Glutamatergic neuron (in vitro differentiated cells): ENCODE measurements around the gene STAT6. TPM values are rescaled to one million over a fixed set of nuclear protein-coding genes. Genes with fewer than 3 reads are reported as not detected.

Experiments used
- DNase-seq: peaks from one replicate; pipeline ENCODE4 v3.0.0; 2022
- H3K27ac Mint-ChIP-seq: one replicate; pipeline ENCODE4 v1.8.0; 2020; ENCODE audit warnings: mild to moderate bottlenecking, mixed read lengths, inconsistent platforms; ENCODE audit not compliant: unreplicated experiment
- H3K27me3 Mint-ChIP-seq: one replicate; pipeline ENCODE4 v1.8.0; 2020; ENCODE audit warnings: mild to moderate bottlenecking, moderate library complexity, mixed read lengths, inconsistent platforms; ENCODE audit not compliant: unreplicated experiment
- H3K36me3 Mint-ChIP-seq: one replicate; pipeline ENCODE4 v1.8.0; 2020; ENCODE audit warnings: mild to moderate bottlenecking, mixed read lengths, inconsistent platforms; ENCODE audit not compliant: unreplicated experiment
- H3K4me1 Mint-ChIP-seq: one replicate; pipeline ENCODE4 v1.8.0; 2020; ENCODE audit warnings: mild to moderate bottlenecking, low read depth, mixed read lengths, inconsistent platforms; ENCODE audit not compliant: unreplicated experiment
- H3K4me3 Mint-ChIP-seq: one replicate; pipeline ENCODE4 v1.8.0; 2020; ENCODE audit warnings: mild to moderate bottlenecking, mixed read lengths, inconsistent platforms; ENCODE audit not compliant: unreplicated experiment
- H3K9me3 Mint-ChIP-seq: one replicate; pipeline ENCODE4 v1.8.0; 2020; ENCODE audit warnings: mild to moderate bottlenecking, moderate library complexity, mixed read lengths, inconsistent platforms; ENCODE audit not compliant: unreplicated experiment
- total RNA-seq: library from RNA; stranded (reverse); fragmentation: NEBNext Ultra II Directional; extraction: Animal tissue kit (Norgen Biotek cat#: 25700); gene quantifications from one replicate; pipeline ENCODE4 v1.2.1, GENCODE V29; 2021; ENCODE audit not compliant: unreplicated experiment
- TF ChIP-seq, protein P1 (sequence below): fragments of 200-600 bp; sonication (generic); IDR thresholded peaks from one replicate; pipeline ENCODE4 v1.5.0; 2021; ENCODE audit not compliant: partially characterized antibody, unreplicated experiment

STAT6 gene
- total RNA-seq, 1 donor from 2014 or later, result 34.4 TPM

- Mint-ChIP-seq H3K4me1 (peaks cover 15% of the 10 kb centered on the region), H3K4me3 (no peak overlapping the region), H3K27me3 (peaks cover 1% of the 10 kb centered on the region), H3K27ac (no peak overlapping the region), H3K9me3 (peaks cover 2% of the 10 kb centered on the region), H3K36me3 (no peaks in the 10 kb centered on the region)
- no peak for DNase-seq
- TF ChIP-seq, protein P1, sequence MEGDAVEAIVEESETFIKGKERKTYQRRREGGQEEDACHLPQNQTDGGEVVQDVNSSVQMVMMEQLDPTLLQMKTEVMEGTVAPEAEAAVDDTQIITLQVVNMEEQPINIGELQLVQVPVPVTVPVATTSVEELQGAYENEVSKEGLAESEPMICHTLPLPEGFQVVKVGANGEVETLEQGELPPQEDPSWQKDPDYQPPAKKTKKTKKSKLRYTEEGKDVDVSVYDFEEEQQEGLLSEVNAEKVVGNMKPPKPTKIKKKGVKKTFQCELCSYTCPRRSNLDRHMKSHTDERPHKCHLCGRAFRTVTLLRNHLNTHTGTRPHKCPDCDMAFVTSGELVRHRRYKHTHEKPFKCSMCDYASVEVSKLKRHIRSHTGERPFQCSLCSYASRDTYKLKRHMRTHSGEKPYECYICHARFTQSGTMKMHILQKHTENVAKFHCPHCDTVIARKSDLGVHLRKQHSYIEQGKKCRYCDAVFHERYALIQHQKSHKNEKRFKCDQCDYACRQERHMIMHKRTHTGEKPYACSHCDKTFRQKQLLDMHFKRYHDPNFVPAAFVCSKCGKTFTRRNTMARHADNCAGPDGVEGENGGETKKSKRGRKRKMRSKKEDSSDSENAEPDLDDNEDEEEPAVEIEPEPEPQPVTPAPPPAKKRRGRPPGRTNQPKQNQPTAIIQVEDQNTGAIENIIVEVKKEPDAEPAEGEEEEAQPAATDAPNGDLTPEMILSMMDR, result no peak
These were observed 12.0 kb downstream of the STAT6 start for GRCh38 chr12:57099047-57099714.

DNA sequence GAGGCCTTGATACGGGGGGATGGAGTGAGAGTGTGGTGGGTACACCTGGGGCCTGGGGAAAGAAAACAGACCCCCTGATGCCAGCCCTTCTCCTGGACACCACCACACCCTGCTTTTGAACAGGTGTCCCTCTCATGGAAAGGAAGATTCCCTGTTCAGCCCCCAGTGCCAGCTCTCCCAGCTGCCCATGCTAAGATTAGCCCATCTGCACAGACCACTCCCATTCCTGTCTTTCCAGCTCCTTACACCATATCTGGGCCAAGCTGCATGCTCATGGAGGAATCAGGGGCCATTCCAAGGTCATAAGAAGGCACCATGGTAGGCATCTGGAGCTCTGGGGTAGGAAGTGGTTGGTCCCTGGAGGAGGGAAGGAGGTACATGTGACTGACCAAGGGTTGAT, 12.6 kb downstream of the STAT6 start:
- H3K27ac Mint-ChIP-seq, result no peak overlapping the region

GRCh38 chr12:57097554-57097835, 13.7 kb downstream of the STAT6 start:
- Mint-ChIP-seq H3K27ac (no peak overlapping the region), H3K4me3 (no peak overlapping the region), H3K27me3 (peaks cover 6% of the 10 kb centered on the region), H3K36me3 (no peaks in the 10 kb centered on the region), H3K4me1 (peaks cover 20% of the 10 kb centered on the region), H3K9me3 (peaks cover 2% of the 10 kb centered on the region)
- TF ChIP-seq, protein P1, result no peak
- no peak for DNase-seq

More for the DNA sequence above, 12.6 kb downstream of the STAT6 start:
- peaks cover 3% of the 10 kb centered on the region for H3K27me3 Mint-ChIP-seq
- peaks cover 2% of the 10 kb centered on the region for H3K9me3 Mint-ChIP-seq
- H3K36me3 Mint-ChIP-seq, result no peaks in the 10 kb centered on the region
- no peak overlapping the region for H3K4me3 Mint-ChIP-seq
- peaks cover 19% of the 10 kb centered on the region for H3K4me1 Mint-ChIP-seq
- no peak for DNase-seq
- TF ChIP-seq, protein P1, result no peak

- Mint-ChIP-seq H3K4me1 (peaks cover 20% of the 10 kb centered on the region), H3K4me3 (no peak overlapping the region), H3K27ac (no peak overlapping the region), H3K27me3 (peaks cover 6% of the 10 kb centered on the region), H3K36me3 (no peaks in the 10 kb centered on the region), H3K9me3 (peaks cover 2% of the 10 kb centered on the region)
- TF ChIP-seq, protein P1, result no peak
- no peak for DNase-seq
These were observed 14.2 kb downstream of the STAT6 start for GRCh38 chr12:57096748-57097553.

GRCh38 chr12:57096099-57096572, 15.0 kb downstream of the STAT6 start:
- H3K4me1 Mint-ChIP-seq, result peaks cover 20% of the 10 kb centered on the region
- no peak overlapping the region for H3K27ac Mint-ChIP-seq
- TF ChIP-seq, protein P1, result no peak
- no peak for DNase-seq
- H3K27me3 Mint-ChIP-seq, result peaks cover 7% of the 10 kb centered on the region
- no peak overlapping the region for H3K4me3 Mint-ChIP-seq
- no peaks in the 10 kb centered on the region for H3K36me3 Mint-ChIP-seq
- H3K9me3 Mint-ChIP-seq, result peaks cover 4% of the 10 kb centered on the region
